Mesodermal cell (in vitro differentiated cells): ENCODE measurements around the gene RNF14.
A peak's percentile ranks its signal among the peaks of the same experiment; 100 is the strongest.

Source experiments
- H3K27ac ChIP-seq: 2 replicates; pipeline ENCODE4 v1.7.0; 2013; ENCODE audit warnings: mild to moderate bottlenecking, low read depth, low read length, moderate library complexity; ENCODE audit not compliant: severe bottlenecking
- H3K36me3 ChIP-seq: 2 replicates; pipeline ENCODE4 v1.7.1; 2013; ENCODE audit warnings: mild to moderate bottlenecking, low read length, moderate library complexity; ENCODE audit not compliant: control insufficient read depth, insufficient read depth
- H3K4me1 ChIP-seq: one replicate; pipeline ENCODE4 v1.7.1; 2013; ENCODE audit warnings: mild to moderate bottlenecking, low read length; ENCODE audit not compliant: insufficient read depth, control insufficient read depth, poor library complexity, severe bottlenecking
- H3K4me3 ChIP-seq: 2 replicates; pipeline ENCODE4 v1.7.0; 2013; ENCODE audit warnings: low read length, control low read depth, mild to moderate bottlenecking; ENCODE audit not compliant: insufficient read depth, poor library complexity, severe bottlenecking; ENCODE audit errors: extremely low read depth
- H3K9me3 ChIP-seq: 2 replicates; pipeline ENCODE4 v1.7.1; 2013; ENCODE audit warnings: mild to moderate bottlenecking, low read length, moderate library complexity; ENCODE audit not compliant: control insufficient read depth
- WGBS, 2 experiments: methylation state at CpG; one replicate each; pipeline ENCODE4 v1.1.5; 2013; ENCODE audit warnings: missing lambda C conversion rate in 2 of 2; ENCODE audit not compliant: insufficient coverage in 2 of 2; 5-methylcytosine and 5-hydroxymethylcytosine counted together

RNF14 gene

GRCh38 chr5:141948812-141949211 is 20.1 kb upstream of the RNF14 start:
- Histone ChIP-seq H3K27ac (no peak overlapping the region), H3K4me1 (peaks cover 11% of the 10 kb centered on the region), H3K9me3 (no peaks in the 10 kb centered on the region), H3K4me3 (no peak overlapping the region), H3K36me3 (no peaks in the 10 kb centered on the region)
- 100% methylated on average over 1 of the region's 2 CpGs; no CpG with 5 or more reads in 1 of the 2 experiments for WGBS, 2 experiments

GRCh38 chr5:141949511-141949910 is 19.4 kb upstream of the RNF14 start:
- WGBS, 2 experiments: 80% methylated on average over 1 of the region's 2 CpGs; no CpG with 5 or more reads in 1 of the 2 experiments
- no peak overlapping the region for H3K27ac ChIP-seq
- no peaks in the 10 kb centered on the region for H3K36me3 ChIP-seq
- H3K9me3 ChIP-seq: no peaks in the 10 kb centered on the region
- no peak overlapping the region for H3K4me3 ChIP-seq
- H3K4me1 ChIP-seq: peaks cover 11% of the 10 kb centered on the region

- WGBS, 2 experiments: 71 to 94% methylated on average over 1 to 3 of the region's 3 CpGs
- H3K4me1 ChIP-seq: peaks cover 6% of the 10 kb centered on the region
These were observed 18.5 kb upstream of the RNF14 start for GRCh38 chr5:141950207-141951005.

GRCh38 chr5:141951332-141951781 is 17.5 kb upstream of the RNF14 start:
- H3K27ac ChIP-seq: no peak overlapping the region
- WGBS, 2 experiments: 37 to 64% methylated on average over 3 to 7 of the region's 9 CpGs
- no peaks in the 10 kb centered on the region for H3K36me3 ChIP-seq
- H3K4me1 ChIP-seq: peaks cover 2% of the 10 kb centered on the region
- H3K9me3 ChIP-seq: no peaks in the 10 kb centered on the region
- no peak overlapping the region for H3K4me3 ChIP-seq

More at GRCh38 chr5:141950207-141951005, 18.5 kb upstream of the RNF14 start:
- Histone ChIP-seq H3K4me3 (no peak overlapping the region), H3K27ac (no peak overlapping the region), H3K9me3 (no peaks in the 10 kb centered on the region), H3K36me3 (no peaks in the 10 kb centered on the region)

- WGBS, 2 experiments: 89 to 90% methylated on average over 2 of the region's 2 CpGs
- no peaks in the 10 kb centered on the region for H3K36me3 ChIP-seq
- peaks cover 2% of the 10 kb centered on the region for H3K4me1 ChIP-seq
- H3K4me3 ChIP-seq: no peak overlapping the region
- H3K27ac ChIP-seq: no peak overlapping the region
- no peaks in the 10 kb centered on the region for H3K9me3 ChIP-seq
These were observed 16.9 kb upstream of the RNF14 start for GRCh38 chr5:141952020-141952419.

GRCh38 chr5:141954194-141954593 is 14.7 kb upstream of the RNF14 start:
- Histone ChIP-seq H3K4me3 (no peak overlapping the region), H3K4me1 (peaks cover 19% of the 10 kb centered on the region), H3K36me3 (no peaks in the 10 kb centered on the region), H3K27ac (no peak overlapping the region), H3K9me3 (no peaks in the 10 kb centered on the region)
- WGBS, 2 experiments: 92 to 100% methylated on average over 2 of the region's 2 CpGs

GRCh38 chr5:141957367-141957996 is 11.4 kb upstream of the RNF14 start:
- H3K9me3 ChIP-seq: no peaks in the 10 kb centered on the region
- H3K4me3 ChIP-seq: no peak overlapping the region
- H3K4me1 ChIP-seq: peaks cover 23% of the 10 kb centered on the region
- no peaks in the 10 kb centered on the region for H3K36me3 ChIP-seq
- H3K27ac ChIP-seq: peak overlapping the region; percentile 51
- 93 to 96% methylated on average over 15 to 16 of the region's 16 CpGs for WGBS, 2 experiments

GRCh38 chr5:141958113-141958512 is 10.8 kb upstream of the RNF14 start, which contains the start of gene PCDH12:
Gene PCDH12, minus strand, starts transcription at chr5:141958202. Its CDS starts 351 bp downstream, at chr5:141957851.
- no peaks in the 10 kb centered on the region for H3K36me3 ChIP-seq
- WGBS, 2 experiments: 41 to 49% methylated on average over 7 of the region's 7 CpGs

GRCh38 chr5:141958546-141959172 is 10.2 kb upstream of the RNF14 start:
- Histone ChIP-seq H3K36me3 (no peaks in the 10 kb centered on the region), H3K4me3 (no peak overlapping the region), H3K27ac (no peak overlapping the region), H3K9me3 (no peaks in the 10 kb centered on the region), H3K4me1 (peaks cover 23% of the 10 kb centered on the region)
- WGBS, 2 experiments: 77 to 83% methylated on average over 6 to 7 of the region's 8 CpGs

More at GRCh38 chr5:141958113-141958512, 10.8 kb upstream of the RNF14 start, which contains the start of gene PCDH12:
- H3K4me1 ChIP-seq: peaks cover 23% of the 10 kb centered on the region
- no peak within 1 kb of the TSS for H3K4me3 ChIP-seq
- no peaks in the 10 kb centered on the region for H3K9me3 ChIP-seq
- peak within 1 kb of the TSS; percentile 51 for H3K27ac ChIP-seq

- 61 to 67% methylated on average over 6 to 9 of the region's 10 CpGs for WGBS, 2 experiments
- Histone ChIP-seq H3K36me3 (no peaks in the 10 kb centered on the region), H3K4me1 (peaks cover 25% of the 10 kb centered on the region), H3K9me3 (no peaks in the 10 kb centered on the region), H3K27ac (no peak overlapping the region), H3K4me3 (no peak overlapping the region)
These were observed 8.9 kb upstream of the RNF14 start for GRCh38 chr5:141960018-141960417.
